ENCODE results near the gene PSMG2. TPM values are rescaled to one million over a fixed set of nuclear protein-coding genes. Genes with fewer than 3 reads are reported as not detected.

PSMG2 gene
- polyA plus RNA-seq, 1 of the 3 experiments (the other 2 are of a cell fraction): 36.0 TPM

- no peaks in the 10 kb centered on the region for H3K27me3 ChIP-seq (ENCODE audit: insufficient read depth)
- H3K4me2 ChIP-seq: peak overlapping the region; percentile 86
- H2AFZ ChIP-seq (ENCODE audit: low read depth): peak overlapping the region; percentile 90; the same call in 1 of the 2 replicates
- no peaks in the 10 kb centered on the region for H3K9me3 ChIP-seq
- POLR2A ChIA-PET: no interaction called here
- TF ChIP-seq, protein P1, sequence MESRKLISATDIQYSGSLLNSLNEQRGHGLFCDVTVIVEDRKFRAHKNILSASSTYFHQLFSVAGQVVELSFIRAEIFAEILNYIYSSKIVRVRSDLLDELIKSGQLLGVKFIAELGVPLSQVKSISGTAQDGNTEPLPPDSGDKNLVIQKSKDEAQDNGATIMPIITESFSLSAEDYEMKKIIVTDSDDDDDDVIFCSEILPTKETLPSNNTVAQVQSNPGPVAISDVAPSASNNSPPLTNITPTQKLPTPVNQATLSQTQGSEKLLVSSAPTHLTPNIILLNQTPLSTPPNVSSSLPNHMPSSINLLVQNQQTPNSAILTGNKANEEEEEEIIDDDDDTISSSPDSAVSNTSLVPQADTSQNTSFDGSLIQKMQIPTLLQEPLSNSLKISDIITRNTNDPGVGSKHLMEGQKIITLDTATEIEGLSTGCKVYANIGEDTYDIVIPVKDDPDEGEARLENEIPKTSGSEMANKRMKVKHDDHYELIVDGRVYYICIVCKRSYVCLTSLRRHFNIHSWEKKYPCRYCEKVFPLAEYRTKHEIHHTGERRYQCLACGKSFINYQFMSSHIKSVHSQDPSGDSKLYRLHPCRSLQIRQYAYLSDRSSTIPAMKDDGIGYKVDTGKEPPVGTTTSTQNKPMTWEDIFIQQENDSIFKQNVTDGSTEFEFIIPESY (IDR thresholded peaks at IDR 0.05; ENCODE audit: borderline replicate concordance, low read depth): no peak
- TF ChIP-seq GABPA (IDR thresholded peaks at IDR 0.05; ENCODE audit: low read depth) (no peak), FOXJ3 (CRISPR knock-in tag; IDR thresholded peaks at IDR 0.05) (no peak), POLR2AphosphoS5 (IDR thresholded peaks at IDR 0.05; ENCODE audit: low read depth, low read length) (no peak), FOXM1 (IDR thresholded peaks at IDR 0.05; ENCODE audit: low read depth) (no peak), NFIC (IDR thresholded peaks at IDR 0.05; ENCODE audit: borderline replicate concordance) (no peak), EZH2phosphoT487 (IDR thresholded peaks at IDR 0.05; ENCODE audit: borderline replicate concordance, low read depth) (no peak), CHD2 (IDR thresholded peaks at IDR 0.05; ENCODE audit: low read length, partially characterized antibody) (no peak), RXRA (IDR thresholded peaks at IDR 0.05; ENCODE audit: borderline replicate concordance, low read depth) (no peak), PBX3 (IDR thresholded peaks at IDR 0.05) (no peak), JUND (IDR thresholded peaks at IDR 0.05) (no peak), FOSL2 (IDR thresholded peaks at IDR 0.05; ENCODE audit: borderline replicate concordance, low read depth) (no peak), MXI1 (IDR thresholded peaks at IDR 0.05; ENCODE audit: low read depth, low read length) (no peak), USF2 (IDR thresholded peaks at IDR 0.05; ENCODE audit: borderline replicate concordance, low read depth, low read length) (no peak), TAF1 (IDR thresholded peaks at IDR 0.05; ENCODE audit: borderline replicate concordance, low read depth, low read length) (no peak), USF1 (IDR thresholded peaks at IDR 0.05; ENCODE audit: borderline replicate concordance, low read depth) (no peak)
- TF ChIP-seq, protein P2, sequence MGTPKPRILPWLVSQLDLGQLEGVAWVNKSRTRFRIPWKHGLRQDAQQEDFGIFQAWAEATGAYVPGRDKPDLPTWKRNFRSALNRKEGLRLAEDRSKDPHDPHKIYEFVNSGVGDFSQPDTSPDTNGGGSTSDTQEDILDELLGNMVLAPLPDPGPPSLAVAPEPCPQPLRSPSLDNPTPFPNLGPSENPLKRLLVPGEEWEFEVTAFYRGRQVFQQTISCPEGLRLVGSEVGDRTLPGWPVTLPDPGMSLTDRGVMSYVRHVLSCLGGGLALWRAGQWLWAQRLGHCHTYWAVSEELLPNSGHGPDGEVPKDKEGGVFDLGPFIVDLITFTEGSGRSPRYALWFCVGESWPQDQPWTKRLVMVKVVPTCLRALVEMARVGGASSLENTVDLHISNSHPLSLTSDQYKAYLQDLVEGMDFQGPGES (IDR thresholded peaks at IDR 0.05; ENCODE audit: low read depth, low read length): no peak
- TF ChIP-seq, protein P3, sequence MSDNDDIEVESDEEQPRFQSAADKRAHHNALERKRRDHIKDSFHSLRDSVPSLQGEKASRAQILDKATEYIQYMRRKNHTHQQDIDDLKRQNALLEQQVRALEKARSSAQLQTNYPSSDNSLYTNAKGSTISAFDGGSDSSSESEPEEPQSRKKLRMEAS (IDR thresholded peaks at IDR 0.05; ENCODE audit: low read depth): no peak
- peak overlapping the region; percentile 76 to 83 for H3K4me3 ChIP-seq (ENCODE audit: low read depth in 2 of 2, low read length in 1 of 2)
- peaks cover 22% of the 10 kb centered on the region for H3F3A ChIP-seq (replicated peaks; ENCODE audit: insufficient read depth)
- H3K4me1 ChIP-seq (ENCODE audit: control insufficient read depth in 1 of 2, insufficient read depth in 2 of 2, low read depth in 1 of 2, low read length in 1 of 2): peaks cover 8 to 14% of the 10 kb centered on the region in 2 experiments
- 58% methylated on average over 17 of the region's 42 CpGs for WGBS (ENCODE audit: low lambda C conversion rate)
- peak overlapping the region; percentile 59 for H3K9ac ChIP-seq
- peaks cover 34% of the 10 kb centered on the region for H3K79me2 ChIP-seq (ENCODE audit: insufficient read depth)
- H3K9me2 ChIP-seq: no peaks in the 10 kb centered on the region
- peak overlapping the region in 1 of 2 experiments; percentile 44; a peak in 3 of 4 replicates for H3K27ac ChIP-seq (ENCODE audit: low read depth in 2 of 2, low read length in 1 of 2)
- H3K36me3 ChIP-seq (replicated peaks in 1 of 2; ENCODE audit: control insufficient read depth in 1 of 2, insufficient read depth in 2 of 2, low read length in 1 of 2): peaks cover 0 to 3% of the 10 kb centered on the region in 2 experiments
- CTCF ChIA-PET: interaction anchor here (0.6 to 5.0 kb wide), 20 partner anchors 13 to 1131 kb away, joined by 3 to 83 read pairs (median 4); partner anchors contain the start of gene PRELID3A
- no peak for DNase-seq
- peaks cover 22% of the 10 kb centered on the region for H4K20me1 ChIP-seq (ENCODE audit: insufficient read depth)
Measured at GRCh38 chr18:12658426-12659138, 44.3 kb upstream of the PSMG2 start.
